NB4 (cell line): ENCODE data around the gene ARL4A.

ENCODE experiments used
- POLR2A ChIP-seq: IDR thresholded peaks from 2 replicates; pipeline ENCODE4 v1.6.1; 2011; ENCODE audit warnings: mild to moderate bottlenecking; ENCODE audit not compliant: insufficient read length; ENCODE audit errors: extremely low read depth
- TF ChIP-seq, protein P1 (sequence below): IDR thresholded peaks from one replicate; pipeline ENCODE4 v1.5.1; 2012; ENCODE audit warnings: low read depth, low read length

DNA sequence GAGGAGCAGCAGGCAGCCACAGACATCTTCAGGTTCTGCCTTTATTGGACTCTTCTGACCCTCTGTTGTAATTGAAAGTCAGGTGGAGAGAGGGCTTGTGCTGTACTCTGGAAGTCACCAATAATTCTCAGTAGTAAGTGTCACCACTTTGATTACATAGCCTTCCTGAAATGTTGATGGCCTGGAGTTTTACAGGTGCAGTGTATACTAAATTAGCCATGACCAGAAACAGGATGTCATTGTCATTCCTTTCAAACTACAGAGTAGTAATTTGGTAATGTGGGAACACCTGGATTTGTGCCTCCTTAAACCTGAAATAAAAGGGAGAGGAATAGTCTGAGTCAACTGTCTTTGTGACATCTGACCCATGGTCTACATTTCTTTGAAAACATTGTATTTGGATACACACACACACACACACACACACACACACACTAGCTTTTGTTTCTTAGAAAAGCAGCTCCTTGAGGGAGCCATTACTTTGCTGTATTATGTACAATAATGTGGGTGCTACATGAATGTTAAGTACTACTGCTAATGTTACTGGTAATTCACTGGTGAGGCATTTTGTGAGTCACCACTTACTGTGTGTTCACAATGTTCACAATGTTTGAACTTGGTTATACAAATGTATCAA lies 19.6 kb downstream of the ARL4A start:
- TF ChIP-seq, protein P1, sequence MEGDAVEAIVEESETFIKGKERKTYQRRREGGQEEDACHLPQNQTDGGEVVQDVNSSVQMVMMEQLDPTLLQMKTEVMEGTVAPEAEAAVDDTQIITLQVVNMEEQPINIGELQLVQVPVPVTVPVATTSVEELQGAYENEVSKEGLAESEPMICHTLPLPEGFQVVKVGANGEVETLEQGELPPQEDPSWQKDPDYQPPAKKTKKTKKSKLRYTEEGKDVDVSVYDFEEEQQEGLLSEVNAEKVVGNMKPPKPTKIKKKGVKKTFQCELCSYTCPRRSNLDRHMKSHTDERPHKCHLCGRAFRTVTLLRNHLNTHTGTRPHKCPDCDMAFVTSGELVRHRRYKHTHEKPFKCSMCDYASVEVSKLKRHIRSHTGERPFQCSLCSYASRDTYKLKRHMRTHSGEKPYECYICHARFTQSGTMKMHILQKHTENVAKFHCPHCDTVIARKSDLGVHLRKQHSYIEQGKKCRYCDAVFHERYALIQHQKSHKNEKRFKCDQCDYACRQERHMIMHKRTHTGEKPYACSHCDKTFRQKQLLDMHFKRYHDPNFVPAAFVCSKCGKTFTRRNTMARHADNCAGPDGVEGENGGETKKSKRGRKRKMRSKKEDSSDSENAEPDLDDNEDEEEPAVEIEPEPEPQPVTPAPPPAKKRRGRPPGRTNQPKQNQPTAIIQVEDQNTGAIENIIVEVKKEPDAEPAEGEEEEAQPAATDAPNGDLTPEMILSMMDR: no peak
- no peak for TF ChIP-seq POLR2A
